Hepatocyte (in vitro differentiated cells): Measurements from ENCODE around the gene PLEKHG7.
"Not testable (repeated sequence)": the region's sequence is repeated elsewhere in the genome, so short reads cannot be mapped to it uniquely, and the experiment has no call there.

ENCODE experiments used
- CTCF ChIP-seq: fragments of 200-600 bp; sonication (generic); IDR thresholded peaks from 2 replicates; pipeline ENCODE4 v1.5.1; 2016; ENCODE audit warnings: antibody characterized with exemption, mild to moderate bottlenecking; ENCODE audit not compliant: poor library complexity
- EZH2 ChIP-seq: fragments of 200-600 bp; sonication (generic); IDR thresholded peaks from 2 replicates; pipeline ENCODE4 v1.6.1; 2016; ENCODE audit warnings: antibody characterized with exemption, mild to moderate bottlenecking, borderline replicate concordance
- EZH2phosphoT487 ChIP-seq: fragments of 200-600 bp; sonication (generic); IDR thresholded peaks from one replicate; pipeline ENCODE4 v1.6.1; 2018; ENCODE audit warnings: antibody characterized with exemption, mild to moderate bottlenecking, low read depth, moderate library complexity; ENCODE audit not compliant: unreplicated experiment, severe bottlenecking

GRCh38 chr12:92654256-92654655 is 48.5 kb upstream of the PLEKHG7 start:
- not testable (repeated sequence) for TF ChIP-seq CTCF, EZH2, EZH2phosphoT487
